Osteoblast (primary cell): ENCODE results near the gene YWHAB. TPM values are rescaled to one million over a fixed set of nuclear protein-coding genes. Genes with fewer than 3 reads are reported as not detected.

Experiments
- DNase-seq: peaks from one replicate; pipeline ENCODE4 v3.0.0; 2011; ENCODE audit warnings: low spot score, mixed read lengths; ENCODE audit not compliant: insufficient read length; ENCODE audit errors: missing footprints
- H2AFZ ChIP-seq: 2 replicates; pipeline ENCODE4 v1.6.0; 2011; ENCODE audit warnings: mild to moderate bottlenecking, low read length
- H3K27ac ChIP-seq: 2 replicates; pipeline ENCODE4 v1.5.1; 2011; ENCODE audit warnings: mild to moderate bottlenecking, low read depth, low read length, moderate library complexity
- H3K27me3 ChIP-seq: 2 replicates; pipeline ENCODE4 v1.6.0; 2012; ENCODE audit warnings: mild to moderate bottlenecking, control low read depth, inconsistent platforms, low read length, moderate library complexity; ENCODE audit not compliant: insufficient read depth
- H3K36me3 ChIP-seq: 2 replicates; pipeline ENCODE4 v1.5.1; 2011; ENCODE audit warnings: mild to moderate bottlenecking, low read length, control low read depth, moderate library complexity; ENCODE audit not compliant: insufficient read depth
- H3K4me1 ChIP-seq: 2 replicates; pipeline ENCODE4 v1.5.1; 2011; ENCODE audit warnings: mild to moderate bottlenecking, low read length, control low read depth, moderate library complexity; ENCODE audit not compliant: insufficient read depth
- H3K4me2 ChIP-seq: 2 replicates; pipeline ENCODE4 v1.6.0; 2011; ENCODE audit warnings: mild to moderate bottlenecking, low read length; ENCODE audit not compliant: insufficient read depth
- H3K4me3 ChIP-seq: fragments of 200-600 bp; sonication (generic); 3 replicates; pipeline ENCODE4 v1.5.1; 2012; ENCODE audit warnings: mild to moderate bottlenecking, low read length, inconsistent platforms; ENCODE audit not compliant: insufficient read depth
- H3K79me2 ChIP-seq: 2 replicates; pipeline ENCODE4 v1.6.0; 2012; ENCODE audit warnings: mild to moderate bottlenecking, low read length, control low read depth, inconsistent platforms; ENCODE audit not compliant: insufficient read depth
- H3K9me3 ChIP-seq: 2 replicates; pipeline ENCODE4 v1.5.1; 2011; ENCODE audit warnings: low read depth, low read length, control low read depth
- H4K20me1 ChIP-seq: 2 replicates; pipeline ENCODE4 v1.6.0; 2012; ENCODE audit warnings: mild to moderate bottlenecking, low read length, control low read depth; ENCODE audit not compliant: insufficient read depth
- total RNA-seq: library from RNA; depleted of rRNA; stranded (reverse); fragments of >200 nt; gene quantifications from 2 replicates; pipeline ENCODE4 v1.2.3, GENCODE V29; 2012
- TF ChIP-seq, protein P1 (sequence below): IDR thresholded peaks from 2 replicates; pipeline ENCODE4 v1.5.1; 2011; ENCODE audit warnings: mild to moderate bottlenecking, low read depth, low read length, moderate library complexity; ENCODE audit errors: extremely low read depth

Gene YWHAB
- total RNA-seq, 1 donor: 121 TPM

DNA sequence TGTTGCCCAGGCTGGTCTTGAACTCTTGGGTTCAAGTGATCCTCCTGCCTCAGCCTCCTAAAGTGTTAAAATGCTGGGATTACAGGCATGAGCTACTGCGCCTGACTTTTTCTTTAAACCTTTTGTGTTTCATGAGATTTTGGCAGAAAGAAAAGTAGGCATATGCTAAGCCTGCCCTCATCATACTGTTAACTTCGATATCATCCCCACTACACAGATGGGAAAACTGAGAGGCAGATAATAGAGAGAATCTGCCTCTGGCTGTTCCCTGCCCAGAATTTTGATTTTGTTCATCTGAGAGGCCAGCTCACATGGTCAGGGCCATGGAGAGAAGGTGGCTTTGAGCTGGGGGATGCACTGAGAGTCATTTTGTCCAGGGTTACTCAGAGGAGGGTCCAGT, 31.9 kb downstream of the YWHAB start:
- Histone ChIP-seq H3K4me2 (no peak overlapping the region), H2AFZ (no peak overlapping the region), H3K79me2 (no peaks in the 10 kb centered on the region), H3K27me3 (no peaks in the 10 kb centered on the region), H3K4me3 (no peak overlapping the region), H3K36me3 (peaks cover 41% of the 10 kb centered on the region), H3K27ac (no peak overlapping the region), H3K9me3 (no peaks in the 10 kb centered on the region), H3K4me1 (no peaks in the 10 kb centered on the region), H4K20me1 (no peaks in the 10 kb centered on the region)
- TF ChIP-seq, protein P1, sequence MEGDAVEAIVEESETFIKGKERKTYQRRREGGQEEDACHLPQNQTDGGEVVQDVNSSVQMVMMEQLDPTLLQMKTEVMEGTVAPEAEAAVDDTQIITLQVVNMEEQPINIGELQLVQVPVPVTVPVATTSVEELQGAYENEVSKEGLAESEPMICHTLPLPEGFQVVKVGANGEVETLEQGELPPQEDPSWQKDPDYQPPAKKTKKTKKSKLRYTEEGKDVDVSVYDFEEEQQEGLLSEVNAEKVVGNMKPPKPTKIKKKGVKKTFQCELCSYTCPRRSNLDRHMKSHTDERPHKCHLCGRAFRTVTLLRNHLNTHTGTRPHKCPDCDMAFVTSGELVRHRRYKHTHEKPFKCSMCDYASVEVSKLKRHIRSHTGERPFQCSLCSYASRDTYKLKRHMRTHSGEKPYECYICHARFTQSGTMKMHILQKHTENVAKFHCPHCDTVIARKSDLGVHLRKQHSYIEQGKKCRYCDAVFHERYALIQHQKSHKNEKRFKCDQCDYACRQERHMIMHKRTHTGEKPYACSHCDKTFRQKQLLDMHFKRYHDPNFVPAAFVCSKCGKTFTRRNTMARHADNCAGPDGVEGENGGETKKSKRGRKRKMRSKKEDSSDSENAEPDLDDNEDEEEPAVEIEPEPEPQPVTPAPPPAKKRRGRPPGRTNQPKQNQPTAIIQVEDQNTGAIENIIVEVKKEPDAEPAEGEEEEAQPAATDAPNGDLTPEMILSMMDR: no peak
- no peak for DNase-seq

DNA sequence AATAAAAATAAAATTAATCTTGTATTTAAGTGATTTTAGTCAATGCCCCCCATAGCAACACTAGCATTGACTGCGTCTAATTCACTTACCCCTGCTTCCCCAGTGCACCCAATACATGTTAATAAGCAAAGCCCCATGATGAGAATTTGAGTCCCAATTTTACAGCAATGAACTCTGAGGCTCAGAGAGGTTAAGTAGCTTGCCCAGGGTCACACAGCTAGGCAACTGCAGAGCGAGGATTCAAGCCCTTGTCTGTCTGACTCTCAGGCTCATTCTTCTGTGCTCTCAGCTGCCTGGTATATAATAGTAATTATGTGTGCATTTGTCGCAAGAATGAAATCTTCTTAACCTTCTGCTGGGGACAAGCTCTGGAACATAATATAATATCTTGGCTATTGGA, 32.8 kb downstream of the YWHAB start:
- Histone ChIP-seq H3K4me3 (no peak overlapping the region), H2AFZ (no peak overlapping the region), H3K36me3 (peaks cover 39% of the 10 kb centered on the region), H3K4me2 (no peak overlapping the region), H4K20me1 (no peaks in the 10 kb centered on the region), H3K27ac (no peak overlapping the region), H3K4me1 (no peaks in the 10 kb centered on the region), H3K27me3 (no peaks in the 10 kb centered on the region), H3K79me2 (no peaks in the 10 kb centered on the region), H3K9me3 (no peaks in the 10 kb centered on the region)
- DNase-seq: no peak
- TF ChIP-seq, protein P1: no peak

DNA sequence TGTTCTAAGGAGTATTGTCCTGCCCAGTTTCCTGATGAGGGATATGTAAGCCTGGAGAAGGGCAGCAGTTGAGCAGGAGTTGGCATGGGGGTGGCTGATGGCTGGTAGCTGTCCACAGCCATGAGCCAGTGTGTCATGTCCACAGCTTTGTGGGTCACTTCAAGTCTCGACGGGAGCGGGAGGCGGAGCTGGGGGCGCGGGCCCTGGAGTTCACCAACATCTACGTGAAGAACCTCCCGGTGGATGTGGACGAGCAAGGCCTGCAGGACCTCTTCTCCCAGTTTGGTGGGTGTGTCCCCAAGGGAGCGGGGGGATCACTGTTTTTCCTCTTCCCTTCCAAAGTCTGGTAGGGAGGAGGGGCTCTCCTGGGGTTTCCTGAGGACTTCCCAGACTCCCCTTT, 33.3 kb downstream of the YWHAB start:
- H3K4me3 ChIP-seq: no peak overlapping the region
- DNase-seq: no peak
- H3K79me2 ChIP-seq: no peaks in the 10 kb centered on the region
- TF ChIP-seq, protein P1: no peak
- H3K4me2 ChIP-seq: no peak overlapping the region
- H4K20me1 ChIP-seq: no peaks in the 10 kb centered on the region
- H2AFZ ChIP-seq: no peak overlapping the region
- H3K4me1 ChIP-seq: no peaks in the 10 kb centered on the region
- H3K36me3 ChIP-seq: peaks cover 35% of the 10 kb centered on the region
- H3K27me3 ChIP-seq: no peaks in the 10 kb centered on the region
- H3K27ac ChIP-seq: no peak overlapping the region
- H3K9me3 ChIP-seq: no peaks in the 10 kb centered on the region

DNA sequence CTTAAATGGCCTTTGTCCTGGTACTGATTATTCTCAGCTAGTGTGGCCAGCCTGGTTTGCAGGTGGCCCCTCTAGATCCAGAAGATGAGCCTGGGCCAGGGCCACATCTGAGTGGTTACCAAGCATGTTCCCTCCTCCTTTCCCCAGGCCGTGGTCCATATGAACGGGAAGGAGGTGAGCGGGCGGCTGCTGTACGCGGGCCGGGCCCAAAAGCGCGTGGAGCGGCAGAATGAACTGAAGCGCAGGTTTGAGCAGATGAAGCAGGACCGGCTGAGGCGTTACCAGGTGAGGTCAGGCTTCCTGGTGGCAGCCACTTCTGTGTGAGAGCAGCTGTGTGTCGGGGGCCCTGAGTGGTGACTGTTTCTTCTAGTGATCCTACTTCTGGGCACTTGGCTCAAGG, 35.9 kb downstream of the YWHAB start:
- Histone ChIP-seq H3K4me3 (no peak overlapping the region), H3K4me2 (no peak overlapping the region), H3K4me1 (no peaks in the 10 kb centered on the region), H3K79me2 (no peaks in the 10 kb centered on the region), H3K36me3 (peaks cover 35% of the 10 kb centered on the region), H2AFZ (no peak overlapping the region), H3K27me3 (no peaks in the 10 kb centered on the region), H3K9me3 (no peaks in the 10 kb centered on the region), H3K27ac (no peak overlapping the region), H4K20me1 (no peaks in the 10 kb centered on the region)
- DNase-seq: no peak
- TF ChIP-seq, protein P1: no peak
